Ureter (tissue), 1 donor: ENCODE measurements around the gene SRRM3. TPM values are rescaled to one million over a fixed set of nuclear protein-coding genes. Genes with fewer than 3 reads are reported as not detected.
A peak's percentile ranks its signal among the peaks of the same experiment; 100 is the strongest.
"Not testable (repeated sequence)": the region's sequence is repeated elsewhere in the genome, so short reads cannot be mapped to it uniquely, and the experiment has no call there.

ENCODE experiments used
- DNase-seq: peaks from one replicate; pipeline ENCODE4 v3.0.0-alpha.2; 2020; ENCODE audit warnings: low spot score
- total RNA-seq: library from RNA; stranded (reverse); gene quantifications from one replicate; pipeline ENCODE4 v1.2.4, GENCODE V29; 2023
- donor health status: DM: yes; HTN: yes; CAD: no.

Gene SRRM3
- total RNA-seq, 1 donor from 2014 or later = 2.3 TPM

DNA sequence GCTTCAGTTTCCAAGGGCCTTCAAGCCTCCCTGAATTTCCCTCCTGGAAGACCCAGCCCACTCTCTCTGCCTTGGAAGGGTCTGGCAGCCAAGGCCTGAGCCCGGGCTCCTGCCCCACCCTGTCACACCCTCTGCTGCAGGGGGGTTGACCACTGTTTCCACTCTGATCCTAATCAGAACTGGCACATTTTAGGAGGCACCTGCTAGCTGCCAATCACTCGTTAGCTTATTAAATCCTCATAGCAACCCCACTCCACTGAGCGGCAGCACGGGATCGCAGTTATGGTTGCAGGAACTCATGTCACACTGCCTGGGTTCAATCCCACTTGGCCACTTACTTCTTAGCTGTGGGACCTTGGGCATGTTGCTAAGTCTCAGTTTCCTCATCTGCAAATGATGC is 113.7 kb downstream of the SRRM3 start:
- no peak for DNase-seq

DNA sequence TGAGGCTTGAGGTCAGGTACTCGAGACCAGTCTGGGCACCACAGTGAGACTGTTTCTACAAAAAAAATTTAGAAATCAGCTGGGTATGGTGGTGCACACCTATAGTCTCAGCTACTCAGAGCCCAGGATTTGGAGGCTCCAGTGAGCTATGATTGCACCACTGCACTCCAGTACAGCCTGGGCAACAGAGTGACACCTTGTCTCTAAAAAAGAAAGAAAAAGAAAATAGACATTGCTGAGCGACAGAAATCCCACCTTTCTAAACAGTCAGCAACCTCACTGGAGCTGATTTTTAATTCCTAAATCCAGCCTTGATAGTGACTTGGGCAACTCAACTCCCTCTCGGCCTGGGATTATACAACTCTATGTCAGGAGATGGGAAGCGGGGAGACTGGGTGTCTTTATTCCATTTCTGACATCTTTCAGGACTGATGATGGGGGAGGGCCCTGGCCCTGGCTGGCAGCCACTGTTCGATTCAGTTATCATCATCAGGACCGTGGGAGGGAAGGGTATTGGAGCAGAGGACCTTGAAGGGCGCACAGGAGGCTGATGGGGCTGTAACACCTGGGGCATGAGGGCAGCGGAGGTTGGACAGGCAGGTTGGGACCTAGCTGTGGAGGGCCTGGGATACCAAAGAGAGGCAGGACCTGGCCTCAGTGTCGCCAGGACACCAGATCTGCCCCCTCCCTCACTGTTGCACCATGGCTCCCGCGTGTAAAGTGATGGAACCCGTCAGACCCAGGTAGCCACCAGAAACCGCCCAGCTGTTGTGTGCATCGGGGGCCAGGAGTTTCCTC is 115.5 kb downstream of the SRRM3 start:
- DNase-seq = peak; percentile 49

- DNase-seq = peak; percentile 98
These were observed 116.2 kb downstream of the SRRM3 start for GRCh38 chr7:76317782-76318487.

GRCh38 chr7:76318488-76319353 is 117.0 kb downstream of the SRRM3 start:
- peak; percentile 85 for DNase-seq

- DNase-seq = no peak
These were observed 123.4 kb downstream of the SRRM3 start for GRCh38 chr7:76325092-76325491.

GRCh38 chr7:76325811-76326210 is 124.1 kb downstream of the SRRM3 start:
- DNase-seq = no peak

DNA sequence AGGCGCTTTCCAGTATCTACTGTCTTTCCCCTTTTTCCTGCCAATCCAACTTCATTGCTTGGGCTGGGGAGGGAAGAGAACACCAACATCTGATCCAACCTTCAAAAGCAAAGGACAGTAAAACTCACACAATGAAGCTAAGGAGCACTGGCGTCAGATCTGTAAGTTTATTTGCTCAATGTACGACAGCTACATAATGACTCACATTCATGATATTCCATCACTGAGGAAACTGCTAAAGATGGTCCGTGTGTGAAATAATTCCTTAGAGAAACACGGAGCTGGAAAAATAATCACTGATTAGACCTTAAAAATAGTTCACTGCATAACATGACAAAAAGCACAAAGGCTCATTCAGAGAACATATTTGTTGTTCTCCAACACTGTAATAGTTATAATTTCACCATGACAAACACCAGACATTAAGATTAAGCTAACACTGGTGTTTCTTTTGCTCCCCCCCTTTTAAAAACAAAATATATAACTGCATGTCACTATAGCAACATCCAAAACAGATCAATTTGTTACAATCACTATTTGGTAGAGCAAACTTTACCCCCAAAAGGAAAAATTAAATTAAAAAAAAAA is 125.0 kb downstream of the SRRM3 start:
- DNase-seq = no peak

DNA sequence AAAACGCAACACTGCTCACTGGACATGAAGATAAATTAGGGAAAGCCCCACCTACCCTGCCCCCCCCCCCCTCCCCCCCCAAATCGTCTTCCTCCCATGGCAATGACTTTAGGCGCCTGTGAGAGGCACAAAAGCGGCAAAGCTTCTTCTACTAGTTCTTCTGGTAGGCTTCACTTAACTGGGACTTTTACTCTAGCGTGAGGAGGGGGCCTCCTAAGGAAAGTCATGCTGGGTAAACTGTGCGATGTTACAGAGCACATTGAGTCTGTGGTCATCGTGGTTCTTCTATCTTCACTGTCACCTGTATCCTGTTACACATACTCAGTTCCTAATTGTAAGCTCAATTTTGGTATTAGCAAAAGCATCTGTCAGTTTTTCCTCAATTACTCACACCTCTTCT is 125.9 kb downstream of the SRRM3 start:
- no peak for DNase-seq

DNA sequence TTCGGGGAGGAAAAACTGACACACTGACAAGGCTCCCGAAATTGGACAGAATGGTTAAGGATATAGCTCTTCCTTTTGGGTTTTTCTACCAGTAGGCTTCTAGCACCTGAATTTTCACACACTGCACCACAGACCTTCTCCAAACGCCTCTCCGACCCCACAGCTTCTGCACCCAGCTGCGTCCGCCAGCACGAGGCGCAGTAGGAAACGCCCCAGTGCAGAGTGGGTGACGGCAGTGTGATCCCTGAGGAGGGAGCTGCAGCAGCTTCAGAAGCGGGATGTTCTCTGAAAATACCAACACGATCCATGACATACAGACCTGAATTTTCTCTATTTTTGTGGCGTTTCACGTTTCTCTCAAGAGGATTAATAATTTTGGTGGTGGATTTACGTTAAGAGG is 126.7 kb downstream of the SRRM3 start:
- DNase-seq = no peak

GRCh38 chr7:76329479-76329878 is 127.8 kb downstream of the SRRM3 start:
- no peak for DNase-seq

- DNase-seq = no peak
These were observed 128.6 kb downstream of the SRRM3 start for GRCh38 chr7:76330261-76330660.

DNA sequence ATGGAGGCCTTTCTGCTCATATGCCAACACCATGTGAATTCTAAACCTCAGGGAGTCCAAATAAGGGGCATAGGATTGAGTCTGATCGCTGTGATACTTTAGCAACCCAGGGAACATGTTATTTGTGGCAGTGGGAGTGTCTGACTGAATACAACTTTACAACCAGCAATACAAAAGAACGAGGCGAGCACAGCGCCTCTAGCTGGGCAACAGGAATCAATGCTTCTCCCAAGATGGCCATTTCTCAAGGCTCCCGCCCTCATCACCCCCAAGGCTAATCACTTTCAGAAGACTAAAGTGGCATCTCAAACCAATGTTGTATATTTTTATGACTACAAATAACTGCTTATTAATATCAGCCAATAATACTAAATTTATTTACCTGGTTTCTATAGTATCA is 129.0 kb downstream of the SRRM3 start:
- no peak for DNase-seq

- DNase-seq = no peak
These were observed 130.4 kb downstream of the SRRM3 start for GRCh38 chr7:76332078-76332477.

DNA sequence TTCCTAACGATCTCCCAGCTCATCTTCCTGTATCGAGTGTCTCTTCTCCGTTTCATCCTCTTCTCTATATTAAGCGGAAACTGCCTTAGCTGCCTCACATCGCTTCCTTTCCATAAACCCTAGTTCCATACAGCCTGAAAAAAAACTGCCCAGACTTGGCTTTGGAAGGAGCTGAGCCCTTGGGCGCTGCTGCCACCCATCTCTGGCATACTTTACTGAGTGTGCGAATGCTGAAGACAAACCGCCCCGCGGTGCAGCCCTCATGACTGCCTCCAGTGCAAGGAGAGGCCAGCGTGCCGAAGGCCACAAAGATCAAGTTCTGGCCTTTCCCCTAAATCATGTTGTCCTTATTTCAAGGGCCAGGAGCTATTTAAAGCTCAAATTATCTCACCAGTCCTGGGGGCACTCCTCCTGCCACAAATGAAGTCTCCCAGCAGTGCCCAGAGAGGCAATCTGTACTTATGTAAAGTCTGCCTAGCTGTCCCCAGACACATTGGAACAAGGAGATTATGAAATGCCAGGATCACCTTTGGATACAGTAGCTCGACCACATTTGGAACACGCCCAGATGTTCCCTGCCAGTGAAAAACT is 131.9 kb downstream of the SRRM3 start:
- DNase-seq = no peak

- DNase-seq = no peak
These were observed 132.7 kb downstream of the SRRM3 start for GRCh38 chr7:76334320-76334967.

DNA sequence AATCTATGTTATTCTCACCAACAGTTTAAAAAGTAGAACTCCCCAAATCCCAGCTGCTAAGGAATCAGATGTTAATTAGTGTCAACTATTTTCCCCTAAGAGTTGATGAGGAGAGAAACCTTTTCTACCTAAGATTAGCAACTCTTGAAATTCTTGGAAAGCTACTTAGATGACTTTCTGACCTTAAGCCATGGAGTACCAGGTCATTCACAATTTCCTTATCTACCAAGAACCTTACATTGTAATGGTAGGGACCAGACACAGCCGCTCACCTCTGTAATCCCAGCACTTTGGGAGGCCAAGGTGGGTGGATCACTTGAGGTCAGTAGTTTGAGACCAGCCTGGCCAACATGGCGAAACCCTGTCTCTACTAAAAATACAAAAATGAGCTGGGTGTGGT is 133.7 kb downstream of the SRRM3 start:
- not testable (repeated sequence) for DNase-seq

- DNase-seq = no peak
These were observed 134.4 kb downstream of the SRRM3 start for GRCh38 chr7:76336094-76336493.
